GM23338 (cell line): ENCODE data around the gene PAX3. TPM values are rescaled to one million over a fixed set of nuclear protein-coding genes. Genes with fewer than 3 reads are reported as not detected.

ENCODE experiments used
- ATAC-seq: fragments of 200-7000 bp; cut with Tn5 transposase; 3 replicates; pipeline ENCODE4 v1.9.1; 2020
- DNase-seq: peaks from one replicate; pipeline ENCODE4 v3.0.0-alpha.2; 2015; ENCODE audit warnings: low spot score
- H2AFZ ChIP-seq: fragments of 200-600 bp; sonication (generic); 2 replicates; pipeline ENCODE4 v1.8.0; 2016; ENCODE audit warnings: antibody characterized with exemption, mild to moderate bottlenecking, moderate library complexity
- H3F3A ChIP-seq: fragments of 200-600 bp; sonication (generic); replicated peaks from 2 replicates; pipeline ENCODE4 v1.8.0; 2017; ENCODE audit warnings: antibody characterized with exemption, mixed run types, low read depth
- H3K27ac ChIP-seq: fragments of 200-600 bp; sonication (generic); 2 replicates; pipeline ENCODE4 v1.6.1; 2016; ENCODE audit warnings: low read depth
- H3K27me3 ChIP-seq: fragments of 200-600 bp; sonication (generic); 2 replicates; pipeline ENCODE4 v1.8.0; 2016; ENCODE audit warnings: mild to moderate bottlenecking, mixed run types, moderate library complexity; ENCODE audit not compliant: insufficient read depth
- H3K36me3 ChIP-seq: fragments of 200-600 bp; sonication (generic); 2 replicates; pipeline ENCODE4 v1.8.0; 2016; ENCODE audit warnings: mild to moderate bottlenecking; ENCODE audit not compliant: insufficient read depth
- H3K4me1 ChIP-seq: fragments of 200-600 bp; sonication (generic); 2 replicates; pipeline ENCODE4 v1.8.0; 2016; ENCODE audit warnings: mild to moderate bottlenecking, moderate library complexity; ENCODE audit not compliant: insufficient read depth
- H3K4me2 ChIP-seq: fragments of 200-600 bp; sonication (generic); 2 replicates; pipeline ENCODE4 v1.7.1; 2017; ENCODE audit warnings: mixed run types
- H3K4me3 ChIP-seq: fragments of 200-600 bp; sonication (generic); 2 replicates; pipeline ENCODE4 v1.6.1; 2016; ENCODE audit warnings: mixed run types
- H3K79me2 ChIP-seq: fragments of 200-600 bp; sonication (generic); replicated peaks from 2 replicates; pipeline ENCODE4 v1.8.0; 2017; ENCODE audit warnings: mild to moderate bottlenecking; ENCODE audit not compliant: insufficient read depth
- H3K9me2 ChIP-seq: fragments of 200-600 bp; sonication (generic); 2 replicates; pipeline ENCODE4 v1.8.0; 2017; ENCODE audit not compliant: insufficient read depth
- H4K20me1 ChIP-seq: fragments of 200-600 bp; sonication (generic); replicated peaks from 2 replicates; pipeline ENCODE4 v1.8.0; 2017; ENCODE audit warnings: mild to moderate bottlenecking; ENCODE audit not compliant: insufficient read depth
- H3K27ac Mint-ChIP-seq: 2 replicates; pipeline ENCODE4 v1.8.0; 2020; ENCODE audit warnings: inconsistent platforms, mild to moderate bottlenecking, moderate library complexity, mixed read lengths
- H3K27me3 Mint-ChIP-seq: 3 replicates; pipeline ENCODE4 v1.8.0; 2022; ENCODE audit warnings: low read depth, mild to moderate bottlenecking, moderate library complexity, mixed read lengths, inconsistent platforms; ENCODE audit not compliant: insufficient read depth, poor library complexity
- H3K36me3 Mint-ChIP-seq: 3 replicates; pipeline ENCODE4 v1.8.0; 2021; ENCODE audit warnings: low read depth, mild to moderate bottlenecking, inconsistent platforms, moderate library complexity, mixed read lengths
- H3K4me1 Mint-ChIP-seq: 3 replicates; pipeline ENCODE4 v1.8.0; 2020; ENCODE audit warnings: mild to moderate bottlenecking, inconsistent platforms, mixed read lengths
- H3K4me3 Mint-ChIP-seq: 3 replicates; pipeline ENCODE4 v1.8.0; 2021; ENCODE audit warnings: moderate library complexity, mild to moderate bottlenecking, inconsistent platforms, mixed read lengths
- H3K9me3 Mint-ChIP-seq: 3 replicates; pipeline ENCODE4 v1.8.0; 2020; ENCODE audit warnings: moderate library complexity, mild to moderate bottlenecking, inconsistent platforms, mixed read lengths
- CREB1 ChIP-seq: fragments of 250-450 bp; sonication (Bioruptor Pico); IDR thresholded peaks from 2 replicates; pipeline ENCODE4 v1.5.0; 2020; ENCODE audit warnings: low read depth, mild to moderate bottlenecking, moderate library complexity
- CTCF ChIP-seq, 2 experiments: fragments of 200-600 bp in 1 of 2; sonication (generic) in 1 of 2; conservative IDR thresholded peaks; 2 replicates each; pipeline versions ENCODE4 v1.5.1 to v1.6.1; 2016 to 2017; ENCODE audit warnings: antibody characterized with exemption in 2 of 2, low read depth in 2 of 2, mild to moderate bottlenecking in 2 of 2, moderate library complexity in 1 of 2
- ETS1 ChIP-seq: IDR thresholded peaks from 2 replicates; pipeline ENCODE4 v1.6.1; 2016; ENCODE audit warnings: antibody characterized with exemption
- EZH2 ChIP-seq: fragments of 200-600 bp; sonication (generic); IDR thresholded peaks from one replicate; pipeline ENCODE4 v1.8.0; 2017; ENCODE audit warnings: antibody characterized with exemption, mild to moderate bottlenecking, low read depth; ENCODE audit not compliant: unreplicated experiment
- EZH2phosphoT487 ChIP-seq: fragments of 200-600 bp; sonication (generic); IDR thresholded peaks from one replicate; pipeline ENCODE4 v1.8.1; 2018; ENCODE audit warnings: antibody characterized with exemption; ENCODE audit not compliant: unreplicated experiment
- JUNB ChIP-seq: IDR thresholded peaks from one replicate; pipeline ENCODE4 v1.6.1; 2016; ENCODE audit warnings: antibody characterized with exemption; ENCODE audit not compliant: unreplicated experiment
- NANOG ChIP-seq: IDR thresholded peaks from 2 replicates; pipeline ENCODE4 v1.6.1; 2016; ENCODE audit warnings: antibody characterized with exemption, borderline replicate concordance
- POLR2AphosphoS5 ChIP-seq: IDR thresholded peaks from 2 replicates; pipeline ENCODE4 v1.6.1; 2016; ENCODE audit warnings: antibody characterized with exemption, low read depth
- REST ChIP-seq: IDR thresholded peaks from one replicate; pipeline ENCODE4 v1.6.1; 2018; ENCODE audit warnings: antibody characterized with exemption; ENCODE audit not compliant: unreplicated experiment
- STAT1 ChIP-seq: IDR thresholded peaks from one replicate; pipeline ENCODE4 v1.6.1; 2016; ENCODE audit warnings: antibody characterized with exemption; ENCODE audit not compliant: unreplicated experiment
- ZNF114 ChIP-seq: fragments of 250-450 bp; sonication (Bioruptor Pico); IDR thresholded peaks from 2 replicates; pipeline ENCODE4 v1.5.0; 2020; ENCODE audit warnings: mild to moderate bottlenecking, moderate library complexity
- ZNF331 ChIP-seq: fragments of 250-450 bp; sonication (Bioruptor Pico); IDR thresholded peaks from 2 replicates; pipeline ENCODE4 v1.5.0; 2020; ENCODE audit warnings: low read depth, mild to moderate bottlenecking, moderate library complexity
- ZNF462 ChIP-seq: fragments of 250-450 bp; sonication (Bioruptor Pico); IDR thresholded peaks from 2 replicates; pipeline ENCODE4 v1.5.0; 2020; ENCODE audit warnings: mild to moderate bottlenecking, moderate library complexity
- polyA plus RNA-seq: library from polyadenylated mRNA; unstranded; fragments of >200 nt; fragmentation: Nextera tagmentation; extraction: Ambion mirVana; gene quantifications from 2 replicates; pipeline ENCODE4 v1.2.1, GENCODE V29; 2016
- total RNA-seq: library from RNA; depleted of rRNA; stranded (reverse); fragments of >200 nt; shearing (Covaris generic); gene quantifications from 2 replicates; pipeline ENCODE4 v1.2.3, GENCODE V29; 2014

The PAX3 gene
- total and polyA plus RNA-seq, 2 experiments from 2014 or later = not detected

- Histone ChIP-seq H3K4me1 (peaks cover 6% of the 10 kb centered on the region; the same call in 1 of the 2 replicates), H3F3A (no peaks in the 10 kb centered on the region), H4K20me1 (no peaks in the 10 kb centered on the region), H3K4me2 (no peak overlapping the region), H3K27me3 (peaks cover 41% of the 10 kb centered on the region), H3K27ac (no peak overlapping the region), H3K9me2 (no peaks in the 10 kb centered on the region), H3K4me3 (no peak overlapping the region), H3K79me2 (no peaks in the 10 kb centered on the region), H3K36me3 (no peaks in the 10 kb centered on the region), H2AFZ (no peak overlapping the region; the same call in 1 of the 2 replicates)
- DNase-seq = no peak
- Mint-ChIP-seq H3K27ac (no peak overlapping the region), H3K4me3 (no peak overlapping the region), H3K9me3 (no peaks in the 10 kb centered on the region; the same call in 2 of the 3 replicates), H3K36me3 (no peaks in the 10 kb centered on the region), H3K27me3 (peaks cover 28% of the 10 kb centered on the region), H3K4me1 (peaks cover 16% of the 10 kb centered on the region)
- no peak for TF ChIP-seq POLR2AphosphoS5
- no peak for TF ChIP-seq EZH2
- TF ChIP-seq CTCF (conservative IDR thresholded peaks at IDR 0.05; ENCODE audit: low read depth in 2 of 2) = no peak
- TF ChIP-seq ZNF462 = no peak
- no peak for TF ChIP-seq STAT1
- TF ChIP-seq NANOG = no peak
- TF ChIP-seq REST = no peak
- no peak for TF ChIP-seq JUNB
- TF ChIP-seq CREB1 (CRISPR knock-in tag) = no peak
- TF ChIP-seq ZNF331 (CRISPR knock-in tag) = no peak
- TF ChIP-seq ZNF114 (CRISPR knock-in tag) = no peak
- no peak for TF ChIP-seq ETS1
- no peak for TF ChIP-seq EZH2phosphoT487
- no peak for ATAC-seq
Measured at GRCh38 chr2:222280795-222281194, 18.0 kb downstream of the PAX3 start.
